DOHH2 (cell line): ENCODE results near the gene GGTLC2.

Source experiments
- H3F3A ChIP-seq: fragments of 200-600 bp; sonication (generic), shearing (Covaris generic); 2 replicates; pipeline ENCODE4 v1.6.0; 2016; ENCODE audit warnings: antibody characterized with exemption, mild to moderate bottlenecking; ENCODE audit not compliant: control insufficient read depth, insufficient read depth
- H3K27ac ChIP-seq: fragments of 200-600 bp; sonication (generic); 2 replicates; pipeline ENCODE4 v1.5.1; 2014; ENCODE audit warnings: low read depth, mild to moderate bottlenecking, low read length, moderate library complexity
- H3K27me3 ChIP-seq: fragments of 200-600 bp; sonication (generic); 2 replicates; pipeline ENCODE4 v1.6.1; 2014; ENCODE audit warnings: mild to moderate bottlenecking, low read length, mixed read lengths; ENCODE audit not compliant: control insufficient read depth
- H3K36me3 ChIP-seq: fragments of 200-600 bp; sonication (generic); 2 replicates; pipeline ENCODE4 v1.6.1; 2014; ENCODE audit warnings: mild to moderate bottlenecking, low read length, moderate library complexity, mixed read lengths; ENCODE audit not compliant: control insufficient read depth
- H3K4me1 ChIP-seq: fragments of 200-600 bp; sonication (generic); 2 replicates; pipeline ENCODE4 v1.6.1; 2014; ENCODE audit warnings: mild to moderate bottlenecking, low read length, mixed read lengths; ENCODE audit not compliant: control insufficient read depth
- H3K4me2 ChIP-seq: fragments of 200-600 bp; sonication (generic); 2 replicates; pipeline ENCODE4 v1.6.0; 2014; ENCODE audit warnings: mild to moderate bottlenecking, low read length, moderate library complexity
- H3K4me3 ChIP-seq: fragments of 200-600 bp; sonication (generic); 2 replicates; pipeline ENCODE4 v1.5.1; 2014; ENCODE audit warnings: mild to moderate bottlenecking, low read length, mixed read lengths
- H3K79me2 ChIP-seq: fragments of 200-600 bp; sonication (generic); 2 replicates; pipeline ENCODE4 v1.6.1; 2014; ENCODE audit warnings: mild to moderate bottlenecking, low read length, mixed read lengths; ENCODE audit not compliant: control insufficient read depth
- H3K9me2 ChIP-seq: fragments of 200-600 bp; sonication (generic); replicated peaks from 2 replicates; pipeline ENCODE4 v1.6.1; 2014; ENCODE audit warnings: mild to moderate bottlenecking, low read length, mixed read lengths; ENCODE audit not compliant: control insufficient read depth
- H3K9me3 ChIP-seq: fragments of 200-600 bp; sonication (generic); 2 replicates; pipeline ENCODE4 v1.6.1; 2014; ENCODE audit warnings: antibody characterized with exemption, low read length, mixed read lengths; ENCODE audit not compliant: control insufficient read depth, insufficient read depth
- H4K20me1 ChIP-seq: fragments of 200-600 bp; sonication (generic); 2 replicates; pipeline ENCODE4 v1.6.0; 2014; ENCODE audit warnings: low read depth, mild to moderate bottlenecking, antibody characterized with exemption, low read length, moderate library complexity; ENCODE audit not compliant: control insufficient read depth, insufficient read depth
- EZH2phosphoT487 ChIP-seq: fragments of 200-600 bp; sonication (generic); IDR thresholded peaks from 2 replicates; pipeline ENCODE4 v1.6.1; 2017; ENCODE audit warnings: borderline replicate concordance, mild to moderate bottlenecking, antibody characterized with exemption, low read length, moderate library complexity, mixed read lengths
- TF ChIP-seq, protein P1 (sequence below): fragments of 200-600 bp; sonication (generic); IDR thresholded peaks from one replicate; pipeline ENCODE4 v1.5.1; 2014; ENCODE audit warnings: antibody characterized with exemption, mild to moderate bottlenecking, low read depth, low read length; ENCODE audit not compliant: poor library complexity, severe bottlenecking

GGTLC2 gene

GRCh38 chr22:22671506-22671905, 27.1 kb downstream of the GGTLC2 start:
- Histone ChIP-seq H3K9me2 (no peaks in the 10 kb centered on the region), H3K27me3 (no peaks in the 10 kb centered on the region), H3K9me3 (no peaks in the 10 kb centered on the region), H3K4me1 (peaks cover 67% of the 10 kb centered on the region), H4K20me1 (no peaks in the 10 kb centered on the region), H3K4me3 (no peak overlapping the region), H3F3A (peaks cover 3% of the 10 kb centered on the region; the same call in 1 of the 2 replicates), H3K36me3 (no peaks in the 10 kb centered on the region), H3K27ac (no peak overlapping the region), H3K79me2 (no peaks in the 10 kb centered on the region), H3K4me2 (0 out of 2 replicates have a peak overlapping the region, but pooled peaks have one; percentile 60)
- TF ChIP-seq, protein P1, sequence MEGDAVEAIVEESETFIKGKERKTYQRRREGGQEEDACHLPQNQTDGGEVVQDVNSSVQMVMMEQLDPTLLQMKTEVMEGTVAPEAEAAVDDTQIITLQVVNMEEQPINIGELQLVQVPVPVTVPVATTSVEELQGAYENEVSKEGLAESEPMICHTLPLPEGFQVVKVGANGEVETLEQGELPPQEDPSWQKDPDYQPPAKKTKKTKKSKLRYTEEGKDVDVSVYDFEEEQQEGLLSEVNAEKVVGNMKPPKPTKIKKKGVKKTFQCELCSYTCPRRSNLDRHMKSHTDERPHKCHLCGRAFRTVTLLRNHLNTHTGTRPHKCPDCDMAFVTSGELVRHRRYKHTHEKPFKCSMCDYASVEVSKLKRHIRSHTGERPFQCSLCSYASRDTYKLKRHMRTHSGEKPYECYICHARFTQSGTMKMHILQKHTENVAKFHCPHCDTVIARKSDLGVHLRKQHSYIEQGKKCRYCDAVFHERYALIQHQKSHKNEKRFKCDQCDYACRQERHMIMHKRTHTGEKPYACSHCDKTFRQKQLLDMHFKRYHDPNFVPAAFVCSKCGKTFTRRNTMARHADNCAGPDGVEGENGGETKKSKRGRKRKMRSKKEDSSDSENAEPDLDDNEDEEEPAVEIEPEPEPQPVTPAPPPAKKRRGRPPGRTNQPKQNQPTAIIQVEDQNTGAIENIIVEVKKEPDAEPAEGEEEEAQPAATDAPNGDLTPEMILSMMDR = no peak
- no peak for TF ChIP-seq EZH2phosphoT487

DNA sequence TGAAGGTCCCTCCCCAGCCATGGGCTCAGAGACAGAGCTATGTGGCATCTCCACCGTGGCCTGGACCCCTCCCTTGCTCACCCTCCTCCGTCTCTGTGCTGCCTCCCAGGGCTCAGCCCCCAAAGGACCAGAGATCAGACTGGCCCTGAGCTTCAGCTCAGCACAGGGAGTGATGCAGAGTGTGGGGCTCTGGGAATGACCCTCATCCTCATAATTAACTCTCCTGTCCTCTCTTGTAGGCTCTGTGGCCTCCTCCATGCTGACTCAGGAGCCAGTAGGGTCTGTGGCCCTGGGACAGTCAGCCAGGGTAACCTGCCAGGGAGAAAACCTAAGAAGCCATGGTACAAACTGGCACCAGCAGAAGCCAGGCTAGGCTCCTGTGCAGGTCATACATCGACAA, 28.7 kb downstream of the GGTLC2 start:
- H3K4me1 ChIP-seq = peaks cover 54% of the 10 kb centered on the region
- H3K9me2 ChIP-seq = no peaks in the 10 kb centered on the region
- no peaks in the 10 kb centered on the region for H3K27me3 ChIP-seq
- TF ChIP-seq, protein P1 = no peak
- no peak for TF ChIP-seq EZH2phosphoT487
- H4K20me1 ChIP-seq = no peaks in the 10 kb centered on the region
- H3K36me3 ChIP-seq = no peaks in the 10 kb centered on the region
- H3K27ac ChIP-seq = no peak overlapping the region
- no peaks in the 10 kb centered on the region for H3K79me2 ChIP-seq
- no peak overlapping the region for H3K4me2 ChIP-seq
- no peaks in the 10 kb centered on the region for H3K9me3 ChIP-seq
- H3F3A ChIP-seq = no peaks in the 10 kb centered on the region
- no peak overlapping the region for H3K4me3 ChIP-seq

- Histone ChIP-seq H4K20me1 (no peaks in the 10 kb centered on the region), H3K27me3 (no peaks in the 10 kb centered on the region)
- TF ChIP-seq, protein P1 = no peak
- TF ChIP-seq EZH2phosphoT487 = no peak
Observed at GRCh38 chr22:22673628-22674027, 29.2 kb downstream of the GGTLC2 start.

DNA sequence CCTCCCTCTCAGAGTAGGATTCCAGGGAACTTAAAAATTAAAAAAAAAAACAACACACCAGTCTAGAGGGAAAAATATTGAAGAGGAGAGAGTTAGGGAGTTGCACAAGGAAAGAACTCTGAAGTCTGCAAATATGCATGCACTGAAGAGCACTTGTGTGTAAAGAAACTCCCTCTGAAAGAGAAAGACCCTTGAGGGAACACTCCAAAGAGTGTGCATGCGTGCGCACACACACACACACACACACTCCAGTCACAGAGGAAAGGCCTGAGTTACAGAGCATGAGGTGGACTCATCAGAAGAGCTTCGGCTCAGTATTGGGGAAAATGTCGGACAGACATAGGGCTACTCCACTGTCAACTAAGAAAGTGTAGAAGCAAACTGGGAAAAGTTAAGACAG, 30.1 kb downstream of the GGTLC2 start:
- H4K20me1 ChIP-seq = no peaks in the 10 kb centered on the region
- H3K9me3 ChIP-seq = no peaks in the 10 kb centered on the region
- no peak overlapping the region for H3K4me2 ChIP-seq
- H3K27ac ChIP-seq = no peak overlapping the region
- H3K27me3 ChIP-seq = no peaks in the 10 kb centered on the region
- no peaks in the 10 kb centered on the region for H3K79me2 ChIP-seq
- H3K4me1 ChIP-seq = peaks cover 54% of the 10 kb centered on the region
- H3K36me3 ChIP-seq = no peaks in the 10 kb centered on the region
- H3K9me2 ChIP-seq = no peaks in the 10 kb centered on the region
- TF ChIP-seq EZH2phosphoT487 = no peak
- TF ChIP-seq, protein P1 = no peak
- no peaks in the 10 kb centered on the region for H3F3A ChIP-seq
- H3K4me3 ChIP-seq = no peak overlapping the region

More at GRCh38 chr22:22673628-22674027, 29.2 kb downstream of the GGTLC2 start:
- Histone ChIP-seq H3F3A (no peaks in the 10 kb centered on the region), H3K9me3 (no peaks in the 10 kb centered on the region), H3K27ac (no peak overlapping the region), H3K4me3 (no peak overlapping the region), H3K79me2 (no peaks in the 10 kb centered on the region), H3K4me1 (peaks cover 54% of the 10 kb centered on the region), H3K4me2 (no peak overlapping the region), H3K9me2 (no peaks in the 10 kb centered on the region), H3K36me3 (no peaks in the 10 kb centered on the region)
